GM12878 (cell line): ENCODE results near the gene DDIT4. TPM values are rescaled to one million over a fixed set of nuclear protein-coding genes. Genes with fewer than 3 reads are reported as not detected.

Experiments
- ATAC-seq: fragments of 200-7000 bp; cut with Tn5 transposase; 3 replicates; pipeline ENCODE4 v1.9.1; 2020; ENCODE audit warnings: mild to moderate bottlenecking, moderate library complexity
- BruUV-seq: library from RNA; stranded (reverse); fragments of 400-500 nt; replicated peaks from 2 replicates; lab custom pipeline; 2021; lab: Mats Ljungman, UMichigan
- CTCF ChIA-PET: fragments of 300-600 bp; sonication (Branson Sonifier 250); formaldehyde crosslinking; extraction: SDS; loops from one replicate; lab custom pipeline; 2021; ENCODE audit warnings: inconsistent platforms; lab: Yijun Ruan, JAX
- POLR2A ChIA-PET: fragments of 350-600 bp; formaldehyde crosslinking; extraction: SDS; loops from one replicate; lab custom pipeline; 2021; ENCODE audit warnings: inconsistent platforms; lab: Charles Lee
- RAD21 ChIA-PET: fragments of 300-600 bp; sonication (Branson Sonifier 250); formaldehyde crosslinking; loops from one replicate; lab custom pipeline; 2023; ENCODE audit warnings: antibody characterized with exemption; ENCODE audit not compliant: unreplicated experiment; lab: Charles Lee
- SMC1A ChIA-PET: fragments of 300-600 bp; sonication (Branson Sonifier 250); formaldehyde crosslinking; loops from one replicate; lab custom pipeline; 2023; ENCODE audit not compliant: unreplicated experiment, uncharacterized antibody; lab: Charles Lee
- DNase-seq: peaks from one replicate; pipeline ENCODE4 v3.0.0-alpha.2; 2011; ENCODE audit warnings: low read depth, low spot score
- FAIRE-seq: peaks from 3 replicates; lab custom pipeline; 2011; peaks lifted over from hg19 to GRCh38; lab: Jason Lieb, UNC
- H2AFZ ChIP-seq: 2 replicates; pipeline ENCODE4 v1.6.0; 2011; ENCODE audit warnings: low read depth, low read length, control low read depth; ENCODE audit not compliant: control insufficient read depth
- H3K27ac ChIP-seq: 2 replicates; pipeline ENCODE4 v1.5.1; 2011; ENCODE audit warnings: control low read depth; ENCODE audit not compliant: control insufficient read depth, insufficient read depth
- H3K27me3 ChIP-seq, 2 experiments: replicated peaks in 1 of 2; 2 replicates each; pipeline versions ENCODE4 v1.6.0 to v1.6.1; 2011; ENCODE audit warnings: low read length in 1 of 2; ENCODE audit not compliant: control insufficient read depth in 2 of 2, insufficient read depth in 2 of 2
- H3K36me3 ChIP-seq, 2 experiments: 2 replicates each; pipeline ENCODE4 v1.5.1; 2011; ENCODE audit warnings: low read length in 1 of 2; ENCODE audit not compliant: control insufficient read depth in 2 of 2, insufficient read depth in 2 of 2
- H3K4me1 ChIP-seq: 2 replicates; pipeline ENCODE4 v1.6.1; 2011; ENCODE audit warnings: mild to moderate bottlenecking, low read length, moderate library complexity, mixed read lengths; ENCODE audit not compliant: control insufficient read depth, insufficient read depth
- H3K4me2 ChIP-seq: 2 replicates; pipeline ENCODE4 v1.6.0; 2011; ENCODE audit warnings: control low read depth; ENCODE audit not compliant: control insufficient read depth, insufficient read depth
- H3K4me3 ChIP-seq: fragments of 200-600 bp; sonication (generic); 2 replicates; pipeline ENCODE4 v1.5.1; 2016
- H3K79me2 ChIP-seq: 2 replicates; pipeline ENCODE4 v1.6.0; 2011; ENCODE audit warnings: low read length; ENCODE audit not compliant: control insufficient read depth, insufficient read depth
- H3K9ac ChIP-seq: 2 replicates; pipeline ENCODE4 v1.8.0; 2011; ENCODE audit warnings: low read length, control low read depth, mixed read lengths; ENCODE audit not compliant: control insufficient read depth, insufficient read depth
- H3K9me3 ChIP-seq: replicated peaks from 3 replicates; pipeline ENCODE4 v1.5.1; 2011; ENCODE audit warnings: mild to moderate bottlenecking, low read length; ENCODE audit not compliant: control insufficient read depth, insufficient read depth
- H4K20me1 ChIP-seq: 2 replicates; pipeline ENCODE4 v1.6.0; 2011; ENCODE audit not compliant: control insufficient read depth, insufficient read depth
- BCL3 ChIP-seq: IDR thresholded peaks from 2 replicates; pipeline ENCODE4 v1.6.1; 2011; ENCODE audit warnings: borderline replicate concordance, low read depth, mild to moderate bottlenecking, moderate library complexity, low read length; ENCODE audit not compliant: insufficient read depth, poor library complexity, severe bottlenecking
- CHD4 ChIP-seq: fragments of 200-600 bp; sonication (generic); IDR thresholded peaks from 2 replicates; pipeline ENCODE4 v1.6.1; 2016; ENCODE audit warnings: mild to moderate bottlenecking
- CTCF ChIP-seq, 3 experiments: IDR thresholded peaks in 2 of 3; conservative IDR thresholded peaks in 1 of 3; 2 replicates each; pipeline ENCODE4 v1.5.1; 2011; ENCODE audit warnings: low read depth in 3 of 3, low read length in 3 of 3, mild to moderate bottlenecking in 3 of 3, control low read depth in 2 of 3, moderate library complexity in 2 of 3, inconsistent platforms in 1 of 3, mixed read lengths in 1 of 3; ENCODE audit not compliant: control insufficient read depth in 2 of 3, insufficient read depth in 1 of 3; ENCODE audit errors: extremely low read depth in 1 of 3
- KAT2A ChIP-seq: conservative IDR thresholded peaks from 2 replicates; pipeline ENCODE4 v1.6.1; 2011; ENCODE audit warnings: low read depth, low read length; ENCODE audit not compliant: control insufficient read depth
- TCF12 ChIP-seq: IDR thresholded peaks from 2 replicates; pipeline ENCODE4 v1.6.1; 2011; ENCODE audit warnings: low read depth, mild to moderate bottlenecking, low read length
- WRNIP1 ChIP-seq: IDR thresholded peaks from 2 replicates; pipeline ENCODE4 v1.6.1; 2011; ENCODE audit warnings: low read depth, low read length, improper control_type of control experiment, borderline replicate concordance
- YBX1 ChIP-seq: fragments of 450-650 bp; IDR thresholded peaks from 2 replicates; pipeline ENCODE4 v1.6.1; 2016; ENCODE audit warnings: antibody characterized with exemption
- ZZZ3 ChIP-seq: IDR thresholded peaks from 2 replicates; pipeline ENCODE4 v1.6.1; 2011; ENCODE audit warnings: low read depth; ENCODE audit not compliant: control insufficient read depth, insufficient read length
- WGBS: methylation state at CpG from one replicate; pipeline ENCODE4 v1.1.6; 2016; ENCODE audit warnings: low lambda C conversion rate; ENCODE audit not compliant: insufficient replicate concordance, insufficient coverage; ENCODE audit errors: missing lambda C conversion rate; 5-methylcytosine and 5-hydroxymethylcytosine counted together
- in situ Hi-C: fragments of 300-500 bp; cut with MboI; formaldehyde crosslinking; loops from 9 replicates; pipeline ENCODE4 v1.14.3; 2018; ENCODE audit warnings: mixed read lengths
- intact Hi-C: fragments of 100-400 bp; cut with micrococcal nuclease; formaldehyde crosslinking; loops from one replicate; pipeline ENCODE4 v1.14.2; 2022; ENCODE audit not compliant: unreplicated experiment
- polyA plus RNA-seq, 11 experiments: library from polyadenylated mRNA; depleted of rRNA in 4 of 11; unstranded in 6 of 11; stranded (reverse) in 5 of 11; fragments of >200 nt; fragmentation: Nextera tagmentation in 4 of 11; fragmentation: Illumina TruSeq in 1 of 11; extraction: Ambion mirVana in 4 of 11; extraction: Trizol in 1 of 11; gene quantifications; 1 replicate in 1 of 11; 2 replicates in 10 of 11; pipeline versions ENCODE4 v1.2.1 to v1.2.3, GENCODE V29; 2011 to 2016; ENCODE audit warnings: inconsistent platforms in 2 of 11, missing spikeins in 2 of 11, low read depth in 1 of 11
- total RNA-seq, 4 experiments: library from RNA; depleted of rRNA in 3 of 4; stranded (reverse); fragments of >200 nt in 3 of 4; fragmentation: Illumina TruSeq in 1 of 4; extraction: Trizol in 1 of 4; gene quantifications; 2 replicates each; pipeline versions ENCODE4 v1.2.1 to v1.2.3, GENCODE V29; 2013 to 2021
- TF ChIP-seq, protein P1 (sequence below): fragments of 450-650 bp; IDR thresholded peaks from 2 replicates; pipeline ENCODE4 v1.6.1; 2018; ENCODE audit warnings: borderline replicate concordance, mild to moderate bottlenecking; ENCODE audit not compliant: partially characterized antibody
- TF ChIP-seq, protein P2 (sequence below): fragments of 450-650 bp; IDR thresholded peaks from 2 replicates; pipeline ENCODE4 v1.6.1; 2017; ENCODE audit warnings: mild to moderate bottlenecking
- TF ChIP-seq, protein P3 (sequence below): IDR thresholded peaks from 2 replicates; pipeline ENCODE4 v1.6.1; 2012; ENCODE audit warnings: low read depth, low read length, improper control_type of control experiment

Gene DDIT4
- total and polyA plus RNA-seq, 10 of the 15 experiments (the other 5 are each of a cell fraction or from before 2014, with no cell fraction given): 2.1 to 277 (median 183) TPM

- H3K27me3 ChIP-seq: no peaks in the 10 kb centered on the region
- peaks cover 12% of the 10 kb centered on the region for H4K20me1 ChIP-seq
- H3K9ac ChIP-seq: no peak overlapping the region
- no peak overlapping the region for H2AFZ ChIP-seq
- H3K79me2 ChIP-seq: peaks cover 28% of the 10 kb centered on the region
- SMC1A ChIA-PET: interaction anchor here (1.4 to 12.9 kb wide), 7 partner anchors 8 to 55 kb away, joined by 4 to 275 read pairs (median 7); no protein-coding TSS in a partner anchor
- 93% methylated on average over 5 of the region's 5 CpGs for whole genome bisulfite sequencing
- H3K9me3 ChIP-seq: no peaks in the 10 kb centered on the region
- no peak for DNase-seq
- no peak overlapping the region for H3K27ac ChIP-seq
- in situ Hi-C loops: no loop called here
- POLR2A ChIA-PET: interaction anchor here (0.6 to 13.9 kb wide), 8 partner anchors 14 to 145 kb away, joined by 3 to 267 read pairs (median 4); no protein-coding TSS in a partner anchor
- peaks cover 7% of the 10 kb centered on the region for H3K4me1 ChIP-seq
- no TSS peak for BruUV-seq
- ATAC-seq: no peak
- peaks cover 2 to 8% of the 10 kb centered on the region in 2 experiments for H3K36me3 ChIP-seq
- H3K4me3 ChIP-seq: no peak overlapping the region
- RAD21 ChIA-PET: interaction anchor here (1.0 to 7.8 kb wide), 8 partner anchors 10 to 56 kb away, joined by 3 to 200 read pairs (median 6); no protein-coding TSS in a partner anchor
- H3K4me2 ChIP-seq: no peak overlapping the region
- intact Hi-C loops: no loop called here
- CTCF ChIA-PET: interaction anchor here (0.6 to 11.3 kb wide), 8 partner anchors 13 to 155 kb away, joined by 3 to 275 read pairs (median 4); no protein-coding TSS in a partner anchor
- no peak for FAIRE-seq
- no peak for TF ChIP-seq KAT2A
- TF ChIP-seq TCF12: no peak
- TF ChIP-seq, protein P1, sequence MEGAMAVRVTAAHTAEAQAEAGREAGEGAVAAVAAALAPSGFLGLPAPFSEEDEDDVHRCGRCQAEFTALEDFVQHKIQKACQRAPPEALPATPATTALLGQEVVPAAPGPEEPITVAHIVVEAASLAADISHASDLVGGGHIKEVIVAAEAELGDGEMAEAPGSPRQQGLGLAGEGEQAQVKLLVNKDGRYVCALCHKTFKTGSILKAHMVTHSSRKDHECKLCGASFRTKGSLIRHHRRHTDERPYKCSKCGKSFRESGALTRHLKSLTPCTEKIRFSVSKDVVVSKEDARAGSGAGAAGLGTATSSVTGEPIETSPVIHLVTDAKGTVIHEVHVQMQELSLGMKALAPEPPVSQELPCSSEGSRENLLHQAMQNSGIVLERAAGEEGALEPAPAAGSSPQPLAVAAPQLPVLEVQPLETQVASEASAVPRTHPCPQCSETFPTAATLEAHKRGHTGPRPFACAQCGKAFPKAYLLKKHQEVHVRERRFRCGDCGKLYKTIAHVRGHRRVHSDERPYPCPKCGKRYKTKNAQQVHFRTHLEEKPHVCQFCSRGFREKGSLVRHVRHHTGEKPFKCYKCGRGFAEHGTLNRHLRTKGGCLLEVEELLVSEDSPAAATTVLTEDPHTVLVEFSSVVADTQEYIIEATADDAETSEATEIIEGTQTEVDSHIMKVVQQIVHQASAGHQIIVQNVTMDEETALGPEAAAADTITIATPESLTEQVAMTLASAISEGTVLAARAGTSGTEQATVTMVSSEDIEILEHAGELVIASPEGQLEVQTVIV: no peak
- TF ChIP-seq, protein P2, sequence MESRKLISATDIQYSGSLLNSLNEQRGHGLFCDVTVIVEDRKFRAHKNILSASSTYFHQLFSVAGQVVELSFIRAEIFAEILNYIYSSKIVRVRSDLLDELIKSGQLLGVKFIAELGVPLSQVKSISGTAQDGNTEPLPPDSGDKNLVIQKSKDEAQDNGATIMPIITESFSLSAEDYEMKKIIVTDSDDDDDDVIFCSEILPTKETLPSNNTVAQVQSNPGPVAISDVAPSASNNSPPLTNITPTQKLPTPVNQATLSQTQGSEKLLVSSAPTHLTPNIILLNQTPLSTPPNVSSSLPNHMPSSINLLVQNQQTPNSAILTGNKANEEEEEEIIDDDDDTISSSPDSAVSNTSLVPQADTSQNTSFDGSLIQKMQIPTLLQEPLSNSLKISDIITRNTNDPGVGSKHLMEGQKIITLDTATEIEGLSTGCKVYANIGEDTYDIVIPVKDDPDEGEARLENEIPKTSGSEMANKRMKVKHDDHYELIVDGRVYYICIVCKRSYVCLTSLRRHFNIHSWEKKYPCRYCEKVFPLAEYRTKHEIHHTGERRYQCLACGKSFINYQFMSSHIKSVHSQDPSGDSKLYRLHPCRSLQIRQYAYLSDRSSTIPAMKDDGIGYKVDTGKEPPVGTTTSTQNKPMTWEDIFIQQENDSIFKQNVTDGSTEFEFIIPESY: no peak
- TF ChIP-seq BCL3: no peak
- no peak for TF ChIP-seq CTCF (IDR thresholded peaks at IDR 0.05 in 2 of 3, conservative IDR thresholded peaks at IDR 0.05 in 1 of 3; ENCODE audit: control insufficient read depth in 2 of 3, extremely low read depth in 1 of 3, insufficient read depth in 1 of 3, low read depth in 3 of 3, low read length in 3 of 3)
- TF ChIP-seq YBX1: no peak
- no peak for TF ChIP-seq WRNIP1
- TF ChIP-seq, protein P3, sequence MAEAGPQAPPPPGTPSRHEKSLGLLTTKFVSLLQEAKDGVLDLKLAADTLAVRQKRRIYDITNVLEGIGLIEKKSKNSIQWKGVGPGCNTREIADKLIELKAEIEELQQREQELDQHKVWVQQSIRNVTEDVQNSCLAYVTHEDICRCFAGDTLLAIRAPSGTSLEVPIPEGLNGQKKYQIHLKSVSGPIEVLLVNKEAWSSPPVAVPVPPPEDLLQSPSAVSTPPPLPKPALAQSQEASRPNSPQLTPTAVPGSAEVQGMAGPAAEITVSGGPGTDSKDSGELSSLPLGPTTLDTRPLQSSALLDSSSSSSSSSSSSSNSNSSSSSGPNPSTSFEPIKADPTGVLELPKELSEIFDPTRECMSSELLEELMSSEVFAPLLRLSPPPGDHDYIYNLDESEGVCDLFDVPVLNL: no peak
- no peak for TF ChIP-seq ZZZ3
- TF ChIP-seq CHD4: no peak
Measured at GRCh38 chr10:72278668-72279393, 5.1 kb downstream of the DDIT4 start.
